GM19351 (cell line): Measurements from ENCODE around the gene ZNF674.
"Not testable (repeated sequence)": the region's sequence is repeated elsewhere in the genome, so short reads cannot be mapped to it uniquely, and the experiment has no call there.

Experiments used
- ATAC-seq: cut with Tn5 transposase; IDR thresholded peaks from one replicate; pipeline ENCODE4 v1.9.1; 2021; ENCODE audit warnings: mild to moderate bottlenecking, moderate library complexity; ENCODE audit not compliant: unreplicated experiment

ZNF674 gene

GRCh38 chrX:46571423-46572339 is 26.5 kb upstream of the ZNF674 start:
- no peak for ATAC-seq

- ATAC-seq = no peak
Measured at GRCh38 chrX:46569621-46570020, 24.4 kb upstream of the ZNF674 start.

- ATAC-seq = no peak
Measured at GRCh38 chrX:46567388-46567787, 22.2 kb upstream of the ZNF674 start.

DNA sequence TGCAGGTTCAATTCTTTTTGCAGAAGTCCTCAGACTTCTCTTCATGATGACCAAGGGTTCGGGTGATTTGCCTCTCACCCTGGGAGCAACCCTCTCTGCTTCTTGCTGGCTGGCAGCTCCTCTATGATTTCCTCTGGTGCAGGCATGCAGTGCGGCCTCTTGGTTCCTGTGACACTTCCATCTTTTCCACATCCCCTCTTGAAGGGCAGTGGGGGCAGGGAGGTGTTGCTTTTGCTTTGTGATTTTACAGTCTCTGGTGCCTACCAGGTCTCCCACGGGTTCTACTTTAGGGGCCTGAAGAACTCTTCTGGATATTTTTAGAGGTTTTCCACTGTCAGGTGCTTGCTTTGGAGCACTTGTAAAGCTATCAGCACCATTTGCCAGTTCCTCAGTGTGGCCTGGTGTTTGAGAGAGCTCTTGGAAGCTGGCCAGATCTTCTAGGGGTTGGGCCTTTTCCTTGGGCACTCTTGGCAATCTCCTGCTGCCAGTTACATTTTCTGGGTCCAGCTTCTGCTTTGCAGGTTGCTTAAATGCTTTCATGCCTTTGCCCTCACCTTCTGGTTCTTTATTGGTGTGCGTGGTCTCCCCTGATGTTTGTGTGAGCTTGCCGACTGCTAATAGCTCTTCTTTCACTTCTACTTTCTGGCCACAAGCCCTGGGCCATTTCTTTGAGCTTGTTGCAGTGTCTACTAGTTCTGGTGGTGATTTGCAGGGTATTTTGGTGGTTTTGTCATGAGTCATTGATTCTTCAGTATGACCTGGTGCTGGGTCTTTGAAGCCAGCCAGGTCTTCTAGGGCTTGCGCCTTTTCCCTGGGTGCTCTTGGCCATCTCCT is 16.8 kb upstream of the ZNF674 start:
- peak; percentile 99 for ATAC-seq

- no peak for ATAC-seq
Measured at GRCh38 chrX:46559062-46559461, 13.8 kb upstream of the ZNF674 start.

GRCh38 chrX:46554942-46555341 is 9.7 kb upstream of the ZNF674 start:
- ATAC-seq = no peak

DNA sequence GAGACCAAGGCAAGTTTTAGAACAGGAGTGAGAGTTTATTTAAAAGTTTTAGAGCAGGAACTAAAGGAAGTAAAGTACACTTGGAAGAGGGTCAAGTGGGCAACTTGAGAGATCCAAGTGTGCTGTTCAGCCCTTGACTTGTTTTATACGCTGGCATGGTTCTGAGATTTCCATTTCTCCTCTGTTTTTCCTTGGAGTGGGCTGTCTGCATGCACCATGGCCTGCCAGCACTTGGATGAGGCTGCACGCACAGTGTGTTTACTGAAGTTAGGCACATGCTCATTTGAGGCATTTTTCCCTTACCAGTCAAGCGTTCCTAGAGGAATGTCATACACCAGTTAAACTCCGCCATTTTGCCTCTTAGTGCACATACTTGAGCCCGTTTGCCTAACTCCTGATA is 8.7 kb upstream of the ZNF674 start:
- ATAC-seq = no peak

DNA sequence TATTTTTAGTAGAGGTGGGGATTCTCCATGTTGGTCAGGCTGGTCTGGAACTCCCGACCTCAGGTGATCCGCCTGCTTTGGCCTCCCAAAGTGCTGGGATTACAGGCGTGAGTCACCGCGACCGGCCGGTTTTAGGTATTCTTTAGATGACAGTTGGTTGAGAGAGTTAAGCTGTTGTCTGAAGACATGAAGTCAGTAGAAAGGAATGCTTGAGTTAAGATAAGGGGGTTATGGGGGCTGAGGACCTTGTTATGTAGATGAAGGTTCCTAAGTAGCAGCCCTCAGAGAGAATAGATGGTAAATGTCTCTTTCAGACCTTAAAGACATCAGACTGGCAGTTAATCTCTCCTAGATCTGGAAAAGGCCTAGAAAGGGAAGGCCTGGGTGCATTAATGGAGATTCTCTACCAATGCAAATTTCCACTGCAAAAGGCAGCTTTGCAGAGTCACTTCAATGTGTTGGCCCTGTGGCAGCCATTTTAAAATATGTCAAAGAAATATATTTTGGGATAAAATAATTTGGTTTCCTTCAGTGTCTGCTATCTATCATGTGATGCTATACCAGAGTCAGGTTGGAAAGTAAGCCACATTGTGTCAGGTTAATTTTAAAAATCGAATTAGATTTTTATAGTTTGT is 6.4 kb upstream of the ZNF674 start:
- no peak for ATAC-seq

GRCh38 chrX:46549914-46550313 is 4.7 kb upstream of the ZNF674 start:
- ATAC-seq = no peak

DNA sequence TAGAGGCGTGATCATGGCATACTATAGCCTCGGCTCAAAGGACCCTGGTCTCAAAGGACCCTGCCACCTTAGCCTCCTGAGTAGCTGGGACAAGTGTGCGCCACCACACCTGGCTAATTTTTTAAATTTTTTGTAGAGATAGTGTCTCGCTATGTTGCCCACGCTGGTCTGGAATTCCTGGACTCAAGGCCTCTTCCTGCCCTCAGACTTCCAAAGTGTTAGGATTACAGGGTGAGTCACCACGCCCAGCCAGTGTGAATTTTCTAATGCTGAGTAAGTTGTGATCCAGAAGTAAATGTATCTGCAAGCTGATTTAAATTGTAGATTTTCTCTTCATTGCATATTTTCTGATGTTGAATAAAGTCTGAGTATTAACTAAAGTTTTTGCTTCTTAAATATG is 2.6 kb upstream of the ZNF674 start:
- no peak for ATAC-seq

DNA sequence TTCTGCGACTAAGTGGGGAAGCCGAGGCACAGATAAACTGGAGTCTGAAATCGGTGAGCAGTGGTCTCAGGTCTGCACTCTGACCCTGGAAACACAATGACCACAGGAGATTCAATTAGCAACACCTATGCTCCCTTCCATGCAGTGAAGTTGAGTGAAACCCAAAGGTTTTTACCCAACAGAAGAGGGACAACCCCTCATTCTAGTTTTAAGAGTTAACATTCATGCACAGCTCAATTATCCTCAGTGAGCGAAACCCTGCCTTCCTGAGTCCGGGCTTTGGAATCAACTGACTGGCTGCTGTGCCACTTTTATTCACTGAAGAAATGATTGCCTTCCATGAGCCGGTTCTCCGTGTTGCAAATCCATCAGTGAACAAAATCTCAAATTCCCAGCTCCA is 694 bp downstream of the ZNF674 start:
- peak; percentile 32 for ATAC-seq

GRCh38 chrX:46543441-46543840 is 1.8 kb downstream of the ZNF674 start:
- no peak for ATAC-seq

DNA sequence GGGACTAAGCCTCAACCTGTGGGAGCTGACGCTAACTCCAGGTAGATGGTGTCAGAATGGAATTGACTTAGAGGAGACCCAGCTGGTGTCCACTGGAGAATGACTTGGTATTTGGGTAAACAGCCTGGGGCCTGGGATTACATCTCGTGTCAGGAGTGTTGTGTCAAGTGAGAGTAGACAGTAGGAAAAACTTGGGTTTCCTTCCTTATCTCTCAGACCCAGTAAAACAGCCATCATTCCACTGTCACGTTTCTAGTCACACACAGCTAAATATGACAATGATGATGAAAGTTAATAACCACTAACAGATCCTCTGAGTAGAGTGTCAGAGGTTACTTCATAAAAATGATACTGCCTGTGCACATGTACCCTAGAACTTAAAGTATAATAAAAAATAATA is 13.8 kb downstream of the ZNF674 start:
- ATAC-seq = no peak

GRCh38 chrX:46530404-46530908 is 14.8 kb downstream of the ZNF674 start:
- ATAC-seq = not testable (repeated sequence)

DNA sequence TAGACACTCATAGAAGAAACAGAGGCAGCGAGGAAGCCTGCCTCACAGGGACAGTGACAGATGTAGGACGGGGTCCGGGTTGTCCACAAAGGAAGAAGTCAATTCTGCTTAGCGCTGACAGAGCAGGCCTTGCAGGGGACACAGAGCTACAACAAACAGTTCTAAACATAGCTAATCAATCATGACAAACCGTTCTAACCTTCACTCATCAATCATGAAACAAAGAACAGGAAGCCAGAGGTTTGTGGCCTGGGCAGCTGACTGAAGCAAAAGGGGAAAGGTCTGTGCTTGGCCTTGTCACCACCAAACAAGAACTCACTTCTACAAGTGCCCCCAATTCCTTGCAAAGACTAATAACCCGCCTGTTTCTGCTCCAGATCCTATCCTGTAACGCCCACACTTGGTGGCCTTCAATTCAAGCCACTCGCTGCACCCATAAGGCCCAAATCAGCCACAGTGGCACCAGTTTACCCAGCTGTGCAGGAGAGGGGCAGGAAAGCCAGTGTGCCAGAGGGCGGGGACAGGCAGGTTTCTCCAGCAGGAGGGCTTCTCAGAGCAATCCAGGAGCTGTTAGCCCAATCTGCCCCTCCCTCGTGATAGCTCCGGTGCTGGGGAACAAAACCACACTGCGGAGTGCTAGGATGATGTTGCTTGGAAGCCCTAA is 15.3 kb downstream of the ZNF674 start:
- peak; percentile 69 for ATAC-seq

GRCh38 chrX:46528640-46529039 is 16.6 kb downstream of the ZNF674 start:
- not testable (repeated sequence) for ATAC-seq

GRCh38 chrX:46506076-46506475 is 39.1 kb downstream of the ZNF674 start:
- no peak for ATAC-seq

DNA sequence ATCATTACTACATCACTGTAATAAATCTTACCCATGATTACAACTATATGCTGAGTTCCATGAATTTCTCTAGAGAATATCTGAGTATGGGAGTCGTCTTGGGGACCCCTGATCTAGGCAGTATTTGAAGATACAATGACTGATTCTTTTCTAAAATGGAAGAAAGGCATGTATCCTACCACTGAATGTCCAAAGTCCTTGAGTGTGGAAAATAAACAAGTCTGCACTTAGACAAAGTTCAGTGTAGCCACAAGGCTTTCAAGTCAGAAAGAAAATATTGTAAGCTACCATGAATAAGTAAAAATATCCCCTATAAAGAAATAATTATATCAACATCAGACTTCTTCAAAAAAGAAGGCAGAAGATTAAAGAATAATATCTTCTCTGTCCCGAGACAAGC is 42.4 kb downstream of the ZNF674 start:
- no peak for ATAC-seq

DNA sequence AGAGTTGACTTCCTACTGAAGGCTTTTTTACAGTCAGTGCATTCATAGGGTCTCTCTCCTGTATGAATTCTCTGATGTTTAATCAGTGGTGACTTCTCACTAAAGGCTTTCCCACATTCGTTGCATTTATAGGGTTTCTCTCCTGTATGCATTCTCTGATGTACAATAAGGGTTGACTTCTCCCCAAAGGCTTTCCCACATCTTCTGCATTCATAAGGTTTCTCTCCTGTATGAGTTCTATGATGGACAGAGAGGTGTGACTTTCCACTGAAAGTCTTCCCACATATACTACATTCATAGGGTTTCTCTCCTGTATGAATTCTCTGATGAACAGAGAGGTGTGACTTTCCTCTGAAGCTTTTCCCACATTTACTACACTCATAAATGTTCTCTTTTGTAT is 45.2 kb downstream of the ZNF674 start:
- ATAC-seq = no peak

DNA sequence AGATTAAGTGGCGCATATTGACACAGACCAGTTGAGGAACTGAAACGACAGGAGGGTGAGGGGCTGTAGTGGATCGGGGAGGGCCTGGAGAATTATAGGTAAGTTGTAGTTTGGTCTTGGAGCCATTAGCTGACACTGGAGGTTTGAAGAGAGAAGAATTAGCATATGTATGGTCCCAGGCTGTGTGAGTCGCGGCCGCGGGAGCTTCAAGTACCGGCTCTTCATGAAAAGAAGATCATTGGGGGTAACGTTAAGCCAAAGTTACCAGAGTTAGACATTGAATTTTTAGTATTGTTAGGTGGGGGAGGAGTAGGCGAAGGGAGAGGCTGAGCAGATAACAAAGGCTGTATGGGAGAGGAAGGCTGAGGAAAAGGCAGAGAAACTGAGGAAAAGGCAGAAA is 56.5 kb downstream of the ZNF674 start:
- ATAC-seq = no peak

DNA sequence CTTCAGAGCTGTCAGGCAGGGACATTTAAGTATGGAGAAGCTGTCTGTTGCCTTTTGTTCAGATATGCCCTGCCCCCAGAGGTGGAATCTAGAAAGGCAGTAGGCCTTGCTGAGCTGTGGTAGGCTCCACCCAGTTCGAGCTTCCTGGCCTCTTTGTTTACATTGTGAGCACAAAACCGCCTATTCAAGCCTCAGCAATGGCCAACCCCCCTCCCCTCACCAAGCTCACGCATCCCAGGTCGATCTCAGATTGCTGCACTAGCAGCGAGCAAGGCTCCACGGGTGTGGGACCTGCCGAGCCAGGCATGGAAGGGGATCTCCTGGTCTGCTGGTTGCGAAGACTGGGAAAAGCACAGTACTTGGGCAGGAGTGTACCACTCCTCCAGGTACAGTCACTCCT is 59.3 kb downstream of the ZNF674 start:
- no peak for ATAC-seq
